AG04450 (cell line): ENCODE data around the gene MX1. TPM values are rescaled to one million over a fixed set of nuclear protein-coding genes. Genes with fewer than 3 reads are reported as not detected.

ENCODE experiments used
- CTCF ChIA-PET: fragments of 300-600, 350-600 bp; formaldehyde crosslinking; extraction: SDS; loops from one replicate; lab custom pipeline; 2022; ENCODE audit warnings: antibody characterized with exemption, inconsistent platforms; lab: Charles Lee
- POLR2A ChIA-PET: fragments of 350-600 bp; formaldehyde crosslinking; extraction: SDS; loops from one replicate; lab custom pipeline; 2021; ENCODE audit warnings: antibody characterized with exemption, inconsistent platforms; lab: Yijun Ruan, JAX
- DNase-seq: peaks from one replicate; pipeline ENCODE4 v3.0.0-alpha.2; 2011; ENCODE audit warnings: low read depth, low spot score
- H3K27ac ChIP-seq: one replicate; pipeline ENCODE4 v1.5.1; 2012; ENCODE audit warnings: low read depth, low read length, control low read depth
- H3K27me3 ChIP-seq: one replicate; pipeline ENCODE4 v1.6.0; 2012; ENCODE audit warnings: low read length; ENCODE audit not compliant: control insufficient read depth, insufficient read depth
- H3K4me3 ChIP-seq: 2 replicates; pipeline ENCODE4 v1.5.1; 2011; ENCODE audit warnings: mild to moderate bottlenecking, low read depth, low read length, control low read depth
- H3K9me3 ChIP-seq: 2 replicates; pipeline ENCODE4 v1.5.1; 2012; ENCODE audit warnings: low read length; ENCODE audit not compliant: control insufficient read depth, insufficient read depth
- polyA plus RNA-seq: library from polyadenylated mRNA; depleted of rRNA; stranded (reverse); fragments of >200 nt; gene quantifications from 2 replicates; pipeline ENCODE4 v1.2.3, GENCODE V29; 2011
- TF ChIP-seq, protein P1 (sequence below): IDR thresholded peaks from 2 replicates; pipeline ENCODE4 v1.5.1; 2011; ENCODE audit warnings: low read depth, low read length, control low read depth, inconsistent platforms

The MX1 gene
- polyA plus RNA-seq, 1 experiment: 1.3 TPM

DNA sequence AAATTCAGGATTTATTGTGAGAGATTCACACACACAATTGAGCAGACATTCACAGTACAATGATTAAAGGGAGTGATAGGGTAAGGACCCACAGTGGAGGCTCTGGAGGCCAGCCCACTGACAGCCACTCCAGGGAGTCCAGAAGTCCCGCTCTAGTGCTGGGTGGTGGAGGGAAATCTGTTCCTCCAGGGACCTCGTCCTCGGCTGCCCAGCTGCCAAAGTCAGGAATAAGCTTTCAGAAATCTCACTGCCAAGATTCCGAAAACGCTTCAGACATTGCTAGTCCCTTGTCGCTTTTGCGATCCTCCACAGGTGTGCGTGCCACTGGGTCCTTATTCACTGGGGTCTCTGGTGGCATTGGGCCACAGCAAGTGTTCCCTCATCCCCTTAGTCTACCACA lies 2.3 kb downstream of the MX1 start:
- CTCF ChIA-PET: no interaction called here
- Histone ChIP-seq H3K9me3 (no peaks in the 10 kb centered on the region), H3K4me3 (no peak overlapping the region), H3K27ac (no peak overlapping the region), H3K27me3 (peaks cover 19% of the 10 kb centered on the region)
- POLR2A ChIA-PET: no interaction called here
- TF ChIP-seq, protein P1, sequence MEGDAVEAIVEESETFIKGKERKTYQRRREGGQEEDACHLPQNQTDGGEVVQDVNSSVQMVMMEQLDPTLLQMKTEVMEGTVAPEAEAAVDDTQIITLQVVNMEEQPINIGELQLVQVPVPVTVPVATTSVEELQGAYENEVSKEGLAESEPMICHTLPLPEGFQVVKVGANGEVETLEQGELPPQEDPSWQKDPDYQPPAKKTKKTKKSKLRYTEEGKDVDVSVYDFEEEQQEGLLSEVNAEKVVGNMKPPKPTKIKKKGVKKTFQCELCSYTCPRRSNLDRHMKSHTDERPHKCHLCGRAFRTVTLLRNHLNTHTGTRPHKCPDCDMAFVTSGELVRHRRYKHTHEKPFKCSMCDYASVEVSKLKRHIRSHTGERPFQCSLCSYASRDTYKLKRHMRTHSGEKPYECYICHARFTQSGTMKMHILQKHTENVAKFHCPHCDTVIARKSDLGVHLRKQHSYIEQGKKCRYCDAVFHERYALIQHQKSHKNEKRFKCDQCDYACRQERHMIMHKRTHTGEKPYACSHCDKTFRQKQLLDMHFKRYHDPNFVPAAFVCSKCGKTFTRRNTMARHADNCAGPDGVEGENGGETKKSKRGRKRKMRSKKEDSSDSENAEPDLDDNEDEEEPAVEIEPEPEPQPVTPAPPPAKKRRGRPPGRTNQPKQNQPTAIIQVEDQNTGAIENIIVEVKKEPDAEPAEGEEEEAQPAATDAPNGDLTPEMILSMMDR: no peak
- no peak for DNase-seq

DNA sequence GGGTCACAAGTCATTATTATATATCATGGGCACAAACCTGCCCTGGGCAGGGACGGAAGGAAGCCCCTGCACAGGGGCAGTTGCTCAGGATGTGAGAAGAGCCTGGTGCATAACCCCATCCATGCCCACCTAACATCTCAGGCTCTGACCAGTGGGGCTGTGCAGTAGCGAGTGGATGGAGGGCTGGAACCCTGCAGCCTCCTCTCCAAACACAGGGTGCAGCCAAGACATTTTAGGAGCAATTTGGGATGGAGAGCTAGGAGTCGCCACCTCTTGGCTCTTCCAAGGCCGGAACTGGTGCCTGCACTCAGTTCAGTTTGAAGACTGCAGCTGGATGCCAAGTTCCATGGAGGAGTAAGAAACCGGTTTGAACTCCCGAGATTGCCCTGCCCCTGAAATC lies 2.8 kb downstream of the MX1 start:
- CTCF ChIA-PET: no interaction called here
- TF ChIP-seq, protein P1: no peak
- Histone ChIP-seq H3K4me3 (no peak overlapping the region), H3K27me3 (peaks cover 19% of the 10 kb centered on the region), H3K27ac (no peak overlapping the region), H3K9me3 (no peaks in the 10 kb centered on the region)
- POLR2A ChIA-PET: no interaction called here
- no peak for DNase-seq

DNA sequence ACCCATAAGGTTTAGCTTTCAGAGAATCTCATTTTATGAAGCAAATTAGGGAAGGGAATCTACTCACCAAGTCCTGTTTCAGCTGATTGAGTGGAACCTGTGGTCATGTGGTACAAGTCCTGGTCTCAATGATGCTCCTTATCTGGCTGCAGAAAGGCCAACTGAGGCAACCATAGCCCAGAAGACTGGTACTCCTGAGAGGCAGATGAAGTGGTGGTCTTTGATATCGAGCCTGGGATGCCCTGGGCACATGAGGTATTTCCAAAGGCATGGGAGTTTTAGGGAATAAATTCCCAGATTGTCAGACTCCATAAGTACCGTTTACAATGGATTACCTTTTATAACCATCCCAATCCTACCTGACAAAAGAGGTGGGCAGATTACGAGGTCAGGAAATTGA lies 3.3 kb downstream of the MX1 start:
- POLR2A ChIA-PET: no interaction called here
- TF ChIP-seq, protein P1: no peak

DNA sequence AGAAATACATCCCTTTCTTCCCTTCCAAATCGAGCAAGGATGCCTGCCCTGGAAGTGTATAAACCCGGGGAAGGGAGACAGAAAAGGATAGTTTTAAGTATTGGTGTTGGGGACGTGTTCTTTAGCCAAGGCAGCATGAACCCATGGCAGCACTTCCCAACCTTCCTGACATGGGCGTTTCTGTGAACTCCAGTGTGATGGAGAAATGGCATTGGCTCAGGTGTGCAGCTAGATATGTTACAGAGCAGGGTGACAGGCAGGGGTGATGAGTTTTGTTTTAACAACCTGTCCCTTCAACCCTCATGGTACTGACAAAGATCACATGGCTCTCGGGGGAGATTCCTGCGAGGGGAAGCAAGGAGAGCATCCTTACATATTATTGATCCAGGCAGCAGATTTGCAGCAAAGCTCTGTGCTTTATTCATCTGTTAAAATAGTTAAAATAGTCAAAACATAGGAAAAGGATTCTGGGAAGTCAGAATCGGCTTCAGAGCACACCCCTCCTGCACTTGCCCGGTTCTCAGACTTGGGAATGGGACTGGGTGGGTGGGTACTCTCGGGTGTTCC lies 4.0 kb downstream of the MX1 start:
- DNase-seq: no peak
- Histone ChIP-seq H3K9me3 (no peaks in the 10 kb centered on the region), H3K4me3 (no peak overlapping the region), H3K27me3 (peaks cover 19% of the 10 kb centered on the region), H3K27ac (no peak overlapping the region)
- ChIA-PET CTCF (no interaction called here), POLR2A (no interaction called here)
- TF ChIP-seq, protein P1: no peak

More for the DNA sequence above, 3.3 kb downstream of the MX1 start:
- H3K4me3 ChIP-seq: no peak overlapping the region
- peaks cover 19% of the 10 kb centered on the region for H3K27me3 ChIP-seq
- CTCF ChIA-PET: no interaction called here
- no peak overlapping the region for H3K27ac ChIP-seq
- no peak for DNase-seq
- H3K9me3 ChIP-seq: no peaks in the 10 kb centered on the region

DNA sequence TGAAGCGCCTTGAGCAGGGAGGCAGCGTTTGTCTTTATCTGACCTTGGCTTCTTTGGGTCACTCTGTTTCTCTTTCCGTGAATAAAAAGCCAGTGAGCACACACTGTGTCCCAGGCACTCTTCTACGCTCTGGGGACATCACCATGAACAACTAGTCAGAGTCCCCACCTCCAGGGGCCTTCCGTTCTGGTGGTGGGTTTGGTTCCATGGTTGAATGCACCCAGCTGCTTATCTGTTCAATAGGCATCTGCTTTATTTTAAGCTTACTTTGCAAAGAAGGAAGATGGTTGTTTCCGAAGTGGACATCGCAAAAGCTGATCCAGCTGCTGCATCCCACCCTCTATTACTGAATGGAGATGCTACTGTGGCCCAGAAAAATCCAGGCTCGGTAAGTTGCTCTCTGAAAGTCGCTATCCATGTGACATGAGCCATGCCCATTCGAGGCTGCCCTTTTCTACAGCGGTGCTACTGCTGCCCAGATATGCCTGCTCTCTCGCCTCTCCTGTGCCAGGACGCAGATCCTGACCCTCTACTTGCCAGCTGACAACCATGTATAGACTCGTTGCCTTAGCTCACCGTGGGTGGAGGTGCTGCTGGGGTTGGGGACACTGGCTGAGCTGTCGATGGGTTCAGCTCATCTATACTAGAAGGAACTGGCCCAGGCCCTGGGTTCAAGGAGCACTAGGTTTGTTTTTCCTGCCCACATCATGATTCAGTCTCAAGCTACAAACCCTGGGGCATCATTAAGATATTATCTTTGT lies 5.9 kb downstream of the MX1 start:
- H3K27ac ChIP-seq: no peak overlapping the region
- no peak overlapping the region for H3K4me3 ChIP-seq
- peaks cover 4% of the 10 kb centered on the region; the same call in 1 of the 2 replicates for H3K9me3 ChIP-seq
- ChIA-PET CTCF (no interaction called here), POLR2A (no interaction called here)
- TF ChIP-seq, protein P1: no peak
- peaks cover 12% of the 10 kb centered on the region for H3K27me3 ChIP-seq
- no peak for DNase-seq
